Liver (tissue), 9 donors: Measurements from ENCODE around the gene USP43. TPM values are rescaled to one million over a fixed set of nuclear protein-coding genes. Genes with fewer than 3 reads are reported as not detected.

Experiments used
- DNase-seq: peaks from one replicate; pipeline ENCODE4 v3.0.0-alpha.2; 2017; ENCODE audit warnings: low spot score
- H3K27ac ChIP-seq, 2 donors: one replicate each; pipeline ENCODE4 v1.7.0; 2013; ENCODE audit warnings: inconsistent platforms in 2 of 2, low read length in 2 of 2, control low read depth in 1 of 2, low read depth in 1 of 2, mild to moderate bottlenecking in 1 of 2
- H3K27me3 ChIP-seq, 4 donors: one replicate each; pipeline versions ENCODE4 v1.6.1 to v1.7.0; 2013; ENCODE audit warnings: low read length in 3 of 4, inconsistent platforms in 1 of 4, mild to moderate bottlenecking in 1 of 4, moderate library complexity in 1 of 4; ENCODE audit not compliant: control insufficient read depth in 4 of 4, insufficient read depth in 4 of 4
- H3K36me3 ChIP-seq, 4 donors: one replicate each; pipeline versions ENCODE4 v1.6.1 to v1.7.0; 2013; ENCODE audit warnings: low read length in 3 of 4, mild to moderate bottlenecking in 3 of 4, low read depth in 1 of 4, moderate library complexity in 1 of 4; ENCODE audit not compliant: control insufficient read depth in 4 of 4, insufficient read depth in 3 of 4
- H3K4me1 ChIP-seq, 4 donors: one replicate each; pipeline versions ENCODE4 v1.6.1 to v1.7.0; 2013; ENCODE audit warnings: low read length in 3 of 4, mild to moderate bottlenecking in 3 of 4, moderate library complexity in 1 of 4; ENCODE audit not compliant: control insufficient read depth in 4 of 4, insufficient read depth in 4 of 4
- H3K4me3 ChIP-seq, 3 donors: one replicate each; pipeline versions ENCODE4 v1.6.1 to v1.7.0; 2013; ENCODE audit warnings: low read length in 3 of 3, control low read depth in 1 of 3, low read depth in 1 of 3, mild to moderate bottlenecking in 1 of 3
- H3K9ac ChIP-seq, 2 donors: one replicate each; pipeline ENCODE4 v1.7.0; 2013; ENCODE audit warnings: low read length in 2 of 2, mild to moderate bottlenecking in 2 of 2, moderate library complexity in 2 of 2, control low read depth in 1 of 2, low read depth in 1 of 2
- H3K9me3 ChIP-seq, 4 donors: one replicate each; pipeline versions ENCODE4 v1.6.1 to v1.7.0; 2013; ENCODE audit warnings: low read length in 3 of 4; ENCODE audit not compliant: control insufficient read depth in 4 of 4
- EGR1 ChIP-seq, 2 donors: IDR thresholded peaks; 2 replicates each; pipeline ENCODE4 v1.6.1; 2016 to 2018; ENCODE audit warnings: antibody characterized with exemption in 2 of 2, low read depth in 2 of 2
- FOXA1 ChIP-seq: IDR thresholded peaks from 2 replicates; pipeline ENCODE4 v1.6.1; 2016; ENCODE audit warnings: antibody characterized with exemption
- FOXA2 ChIP-seq: IDR thresholded peaks from 2 replicates; pipeline ENCODE4 v1.6.1; 2016; ENCODE audit warnings: antibody characterized with exemption
- GABPA ChIP-seq, 2 donors: IDR thresholded peaks in 1 of 2; conservative IDR thresholded peaks in 1 of 2; 2 replicates each; pipeline ENCODE4 v1.6.1; 2016; ENCODE audit warnings: antibody characterized with exemption in 2 of 2, mild to moderate bottlenecking in 1 of 2, moderate library complexity in 1 of 2
- JUND ChIP-seq, 2 donors: IDR thresholded peaks; 2 replicates each; pipeline ENCODE4 v1.6.1; 2016; ENCODE audit warnings: antibody characterized with exemption in 2 of 2
- NR2F2 ChIP-seq: IDR thresholded peaks from 2 replicates; pipeline ENCODE4 v1.6.1; 2016; ENCODE audit warnings: antibody characterized with exemption
- RAD21 ChIP-seq, 2 donors: IDR thresholded peaks; 2 replicates each; pipeline ENCODE4 v1.6.1; 2016; ENCODE audit warnings: antibody characterized with exemption in 2 of 2, mild to moderate bottlenecking in 2 of 2
- RXRA ChIP-seq, 2 donors: IDR thresholded peaks; 2 replicates each; pipeline ENCODE4 v1.6.1; 2017 to 2018; ENCODE audit warnings: antibody characterized with exemption in 2 of 2, mild to moderate bottlenecking in 1 of 2
- SP1 ChIP-seq: IDR thresholded peaks from 2 replicates; pipeline ENCODE4 v1.6.1; 2018; ENCODE audit warnings: antibody characterized with exemption, mild to moderate bottlenecking
- TAF1 ChIP-seq: conservative IDR thresholded peaks from 2 replicates; pipeline ENCODE4 v1.6.1; 2016; ENCODE audit warnings: antibody characterized with exemption, mild to moderate bottlenecking
- WGBS: extraction: QIAGEN DNeasy Blood & Tissue Kit; methylation state at CpG from one replicate; pipeline ENCODE4 v1.1.7; 2013; 5-methylcytosine and 5-hydroxymethylcytosine counted together
- polyA plus RNA-seq, 2 donors: library from polyadenylated mRNA; stranded (reverse) in 1 of 2; unstranded in 1 of 2; fragments of 200-250 nt in 1 of 2; fragments of >200 nt in 1 of 2; fragmentation: Nextera tagmentation in 1 of 2; extraction: Ambion mirVana in 1 of 2; gene quantifications; one replicate each; pipeline versions ENCODE4 v1.2.1 to v1.2.3, GENCODE V29; 2013 to 2015
- total RNA-seq, 2 donors: library from RNA; depleted of rRNA; stranded (reverse); fragments of >200 nt; gene quantifications; one replicate each; pipeline ENCODE4 v1.2.3, GENCODE V29; 2014
- TF ChIP-seq, protein P1 (sequence below): IDR thresholded peaks from 2 replicates; pipeline ENCODE4 v1.6.1; 2016; ENCODE audit warnings: antibody characterized with exemption
- TF ChIP-seq, protein P2 (sequence below): IDR thresholded peaks from 2 replicates; pipeline ENCODE4 v1.6.1; 2016; ENCODE audit warnings: antibody characterized with exemption
- TF ChIP-seq, protein P3 (sequence below): fragments of 150-350 bp; IDR thresholded peaks from 2 replicates; pipeline ENCODE4 v1.5.1; 2017; ENCODE audit warnings: improper control_type of control experiment, low read depth, low read length; ENCODE audit not compliant: missing input control
- TF ChIP-seq, protein P4 (sequence below): IDR thresholded peaks from 2 replicates; pipeline ENCODE4 v1.6.1; 2016; ENCODE audit warnings: antibody characterized with exemption, mild to moderate bottlenecking
- TF ChIP-seq, protein P5 (sequence below): IDR thresholded peaks from 2 replicates; pipeline ENCODE4 v1.6.1; 2016; ENCODE audit warnings: antibody characterized with exemption
- donor health status: healthy.
- donor health status: healthy.
- donor health status: healthy.
- donor health status: healthy.
- donor health status: healthy.

The USP43 gene
- total and polyA plus RNA-seq, 4 donors: 0.42 to 7.4 (median 0.94) TPM

DNA sequence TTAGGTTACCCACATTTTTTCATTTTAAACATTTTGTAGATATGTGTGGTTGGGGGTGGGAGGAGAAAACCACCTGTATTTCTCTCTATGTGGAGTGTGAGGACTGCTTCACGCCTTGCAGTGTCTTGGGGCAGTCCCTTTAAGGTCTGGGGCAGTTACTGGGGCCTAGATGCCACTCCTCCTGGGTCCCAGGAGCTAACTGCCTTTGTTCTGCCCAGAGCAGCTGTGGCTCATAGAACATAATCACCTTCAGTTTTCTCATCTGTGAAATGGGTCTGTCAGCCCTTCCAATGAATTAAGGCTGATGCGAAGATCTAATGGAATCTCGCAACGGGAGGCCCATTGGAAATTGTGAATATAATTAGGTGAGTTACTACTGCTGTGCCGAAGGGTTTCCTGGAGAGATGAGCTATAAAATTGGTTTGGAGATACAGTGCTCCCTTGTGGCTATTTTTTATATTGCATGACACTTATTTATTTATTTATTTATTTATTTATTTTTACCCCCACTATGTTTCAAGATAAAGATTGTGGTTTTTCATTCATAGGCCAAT lies 123.1 kb downstream of the USP43 start:
- Histone ChIP-seq H3K9me3 (no peaks in the 10 kb centered on the region), H3K36me3 (no peaks in the 10 kb centered on the region), H3K4me1 (no peaks in the 10 kb centered on the region), H3K27ac (no peak overlapping the region), H3K27me3 (peaks cover 0 to 6% (median 0%) of the 10 kb centered on the region in 4 donors), H3K4me3 (no peak overlapping the region), H3K9ac (no peak overlapping the region)
- no peak for TF ChIP-seq TAF1
- TF ChIP-seq, protein P1, sequence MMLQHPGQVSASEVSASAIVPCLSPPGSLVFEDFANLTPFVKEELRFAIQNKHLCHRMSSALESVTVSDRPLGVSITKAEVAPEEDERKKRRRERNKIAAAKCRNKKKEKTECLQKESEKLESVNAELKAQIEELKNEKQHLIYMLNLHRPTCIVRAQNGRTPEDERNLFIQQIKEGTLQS: no peak
- peak; percentile 42 to 53 for TF ChIP-seq RAD21 (IDR thresholded peaks at IDR 0.05)
- TF ChIP-seq, protein P2, sequence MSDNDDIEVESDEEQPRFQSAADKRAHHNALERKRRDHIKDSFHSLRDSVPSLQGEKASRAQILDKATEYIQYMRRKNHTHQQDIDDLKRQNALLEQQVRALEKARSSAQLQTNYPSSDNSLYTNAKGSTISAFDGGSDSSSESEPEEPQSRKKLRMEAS: no peak
- no peak for TF ChIP-seq EGR1 (IDR thresholded peaks at IDR 0.05; ENCODE audit: low read depth in 2 of 2)
- TF ChIP-seq, protein P3, sequence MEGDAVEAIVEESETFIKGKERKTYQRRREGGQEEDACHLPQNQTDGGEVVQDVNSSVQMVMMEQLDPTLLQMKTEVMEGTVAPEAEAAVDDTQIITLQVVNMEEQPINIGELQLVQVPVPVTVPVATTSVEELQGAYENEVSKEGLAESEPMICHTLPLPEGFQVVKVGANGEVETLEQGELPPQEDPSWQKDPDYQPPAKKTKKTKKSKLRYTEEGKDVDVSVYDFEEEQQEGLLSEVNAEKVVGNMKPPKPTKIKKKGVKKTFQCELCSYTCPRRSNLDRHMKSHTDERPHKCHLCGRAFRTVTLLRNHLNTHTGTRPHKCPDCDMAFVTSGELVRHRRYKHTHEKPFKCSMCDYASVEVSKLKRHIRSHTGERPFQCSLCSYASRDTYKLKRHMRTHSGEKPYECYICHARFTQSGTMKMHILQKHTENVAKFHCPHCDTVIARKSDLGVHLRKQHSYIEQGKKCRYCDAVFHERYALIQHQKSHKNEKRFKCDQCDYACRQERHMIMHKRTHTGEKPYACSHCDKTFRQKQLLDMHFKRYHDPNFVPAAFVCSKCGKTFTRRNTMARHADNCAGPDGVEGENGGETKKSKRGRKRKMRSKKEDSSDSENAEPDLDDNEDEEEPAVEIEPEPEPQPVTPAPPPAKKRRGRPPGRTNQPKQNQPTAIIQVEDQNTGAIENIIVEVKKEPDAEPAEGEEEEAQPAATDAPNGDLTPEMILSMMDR: peak; percentile 47
- no peak for TF ChIP-seq GABPA (IDR thresholded peaks at IDR 0.05 in 1 of 2, conservative IDR thresholded peaks at IDR 0.05 in 1 of 2)
- no peak for TF ChIP-seq FOXA1
- no peak for TF ChIP-seq RXRA (IDR thresholded peaks at IDR 0.05)
- TF ChIP-seq FOXA2: no peak
- TF ChIP-seq, protein P4, sequence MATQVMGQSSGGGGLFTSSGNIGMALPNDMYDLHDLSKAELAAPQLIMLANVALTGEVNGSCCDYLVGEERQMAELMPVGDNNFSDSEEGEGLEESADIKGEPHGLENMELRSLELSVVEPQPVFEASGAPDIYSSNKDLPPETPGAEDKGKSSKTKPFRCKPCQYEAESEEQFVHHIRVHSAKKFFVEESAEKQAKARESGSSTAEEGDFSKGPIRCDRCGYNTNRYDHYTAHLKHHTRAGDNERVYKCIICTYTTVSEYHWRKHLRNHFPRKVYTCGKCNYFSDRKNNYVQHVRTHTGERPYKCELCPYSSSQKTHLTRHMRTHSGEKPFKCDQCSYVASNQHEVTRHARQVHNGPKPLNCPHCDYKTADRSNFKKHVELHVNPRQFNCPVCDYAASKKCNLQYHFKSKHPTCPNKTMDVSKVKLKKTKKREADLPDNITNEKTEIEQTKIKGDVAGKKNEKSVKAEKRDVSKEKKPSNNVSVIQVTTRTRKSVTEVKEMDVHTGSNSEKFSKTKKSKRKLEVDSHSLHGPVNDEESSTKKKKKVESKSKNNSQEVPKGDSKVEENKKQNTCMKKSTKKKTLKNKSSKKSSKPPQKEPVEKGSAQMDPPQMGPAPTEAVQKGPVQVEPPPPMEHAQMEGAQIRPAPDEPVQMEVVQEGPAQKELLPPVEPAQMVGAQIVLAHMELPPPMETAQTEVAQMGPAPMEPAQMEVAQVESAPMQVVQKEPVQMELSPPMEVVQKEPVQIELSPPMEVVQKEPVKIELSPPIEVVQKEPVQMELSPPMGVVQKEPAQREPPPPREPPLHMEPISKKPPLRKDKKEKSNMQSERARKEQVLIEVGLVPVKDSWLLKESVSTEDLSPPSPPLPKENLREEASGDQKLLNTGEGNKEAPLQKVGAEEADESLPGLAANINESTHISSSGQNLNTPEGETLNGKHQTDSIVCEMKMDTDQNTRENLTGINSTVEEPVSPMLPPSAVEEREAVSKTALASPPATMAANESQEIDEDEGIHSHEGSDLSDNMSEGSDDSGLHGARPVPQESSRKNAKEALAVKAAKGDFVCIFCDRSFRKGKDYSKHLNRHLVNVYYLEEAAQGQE: no peak
- no peak for TF ChIP-seq SP1
- no peak for TF ChIP-seq NR2F2
- TF ChIP-seq, protein P5, sequence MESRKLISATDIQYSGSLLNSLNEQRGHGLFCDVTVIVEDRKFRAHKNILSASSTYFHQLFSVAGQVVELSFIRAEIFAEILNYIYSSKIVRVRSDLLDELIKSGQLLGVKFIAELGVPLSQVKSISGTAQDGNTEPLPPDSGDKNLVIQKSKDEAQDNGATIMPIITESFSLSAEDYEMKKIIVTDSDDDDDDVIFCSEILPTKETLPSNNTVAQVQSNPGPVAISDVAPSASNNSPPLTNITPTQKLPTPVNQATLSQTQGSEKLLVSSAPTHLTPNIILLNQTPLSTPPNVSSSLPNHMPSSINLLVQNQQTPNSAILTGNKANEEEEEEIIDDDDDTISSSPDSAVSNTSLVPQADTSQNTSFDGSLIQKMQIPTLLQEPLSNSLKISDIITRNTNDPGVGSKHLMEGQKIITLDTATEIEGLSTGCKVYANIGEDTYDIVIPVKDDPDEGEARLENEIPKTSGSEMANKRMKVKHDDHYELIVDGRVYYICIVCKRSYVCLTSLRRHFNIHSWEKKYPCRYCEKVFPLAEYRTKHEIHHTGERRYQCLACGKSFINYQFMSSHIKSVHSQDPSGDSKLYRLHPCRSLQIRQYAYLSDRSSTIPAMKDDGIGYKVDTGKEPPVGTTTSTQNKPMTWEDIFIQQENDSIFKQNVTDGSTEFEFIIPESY: no peak
- TF ChIP-seq JUND (IDR thresholded peaks at IDR 0.05): no peak
- no peak for DNase-seq
- WGBS: 26% methylated on average over 5 of the region's 5 CpGs
